ENCODE data around the gene FOXO6.

DNA sequence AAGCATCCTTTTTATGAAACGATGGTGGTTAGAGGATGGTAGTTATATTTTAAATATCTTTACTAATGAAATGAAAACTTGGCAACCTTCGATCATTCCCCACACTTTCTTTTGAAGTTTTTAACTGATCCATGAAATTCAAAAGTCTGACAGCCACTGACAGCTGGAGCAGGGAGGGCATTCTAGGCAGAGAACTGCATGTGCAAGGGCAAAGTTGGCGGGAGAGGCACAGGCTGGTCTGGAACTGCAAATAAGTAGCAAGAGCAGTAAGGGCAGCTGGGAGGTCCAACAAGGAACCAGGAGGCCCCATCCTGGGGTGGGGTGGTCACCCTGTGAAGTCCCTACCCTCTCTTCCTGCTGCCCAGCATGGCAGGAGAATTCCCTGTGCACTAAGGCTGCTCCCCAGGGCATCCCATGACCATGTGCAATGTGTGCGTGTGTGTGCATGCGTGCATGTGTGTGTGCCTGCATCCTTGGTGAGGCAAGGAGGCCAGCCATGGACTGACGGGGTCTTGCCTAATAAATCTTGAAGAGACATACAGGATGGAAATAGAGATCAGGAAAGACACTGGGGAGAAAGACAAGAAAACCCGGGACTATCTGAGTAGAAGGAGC, 33.1 kb upstream of the FOXO6 start:
- TF ChIP-seq POLR2A (IDR thresholded peaks at IDR 0.05) = no peak
- TF ChIP-seq, protein P1, sequence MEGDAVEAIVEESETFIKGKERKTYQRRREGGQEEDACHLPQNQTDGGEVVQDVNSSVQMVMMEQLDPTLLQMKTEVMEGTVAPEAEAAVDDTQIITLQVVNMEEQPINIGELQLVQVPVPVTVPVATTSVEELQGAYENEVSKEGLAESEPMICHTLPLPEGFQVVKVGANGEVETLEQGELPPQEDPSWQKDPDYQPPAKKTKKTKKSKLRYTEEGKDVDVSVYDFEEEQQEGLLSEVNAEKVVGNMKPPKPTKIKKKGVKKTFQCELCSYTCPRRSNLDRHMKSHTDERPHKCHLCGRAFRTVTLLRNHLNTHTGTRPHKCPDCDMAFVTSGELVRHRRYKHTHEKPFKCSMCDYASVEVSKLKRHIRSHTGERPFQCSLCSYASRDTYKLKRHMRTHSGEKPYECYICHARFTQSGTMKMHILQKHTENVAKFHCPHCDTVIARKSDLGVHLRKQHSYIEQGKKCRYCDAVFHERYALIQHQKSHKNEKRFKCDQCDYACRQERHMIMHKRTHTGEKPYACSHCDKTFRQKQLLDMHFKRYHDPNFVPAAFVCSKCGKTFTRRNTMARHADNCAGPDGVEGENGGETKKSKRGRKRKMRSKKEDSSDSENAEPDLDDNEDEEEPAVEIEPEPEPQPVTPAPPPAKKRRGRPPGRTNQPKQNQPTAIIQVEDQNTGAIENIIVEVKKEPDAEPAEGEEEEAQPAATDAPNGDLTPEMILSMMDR (IDR thresholded peaks at IDR 0.05) = no peak

Data from right lobe of liver (tissue), 4 donors.